Measurements from ENCODE around the gene SLC4A4.

DNA sequence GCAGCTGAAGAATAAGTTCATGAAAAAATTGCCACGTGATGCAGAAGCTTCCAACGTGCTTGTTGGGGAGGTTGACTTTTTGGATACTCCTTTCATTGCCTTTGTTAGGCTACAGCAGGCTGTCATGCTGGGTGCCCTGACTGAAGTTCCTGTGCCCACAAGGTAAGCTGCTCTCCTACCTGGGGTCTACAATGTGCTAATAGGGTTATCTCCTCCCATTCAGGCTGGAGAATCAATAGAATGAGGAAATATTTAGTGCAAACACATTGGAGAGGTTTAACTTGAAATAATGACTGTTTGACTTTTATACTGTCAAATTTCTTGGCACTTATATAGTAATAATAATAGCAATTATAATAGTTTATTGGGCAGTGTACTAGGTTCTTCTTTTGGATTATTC is 101.8 kb downstream of the SLC4A4 start:
- TF ChIP-seq, protein P1, sequence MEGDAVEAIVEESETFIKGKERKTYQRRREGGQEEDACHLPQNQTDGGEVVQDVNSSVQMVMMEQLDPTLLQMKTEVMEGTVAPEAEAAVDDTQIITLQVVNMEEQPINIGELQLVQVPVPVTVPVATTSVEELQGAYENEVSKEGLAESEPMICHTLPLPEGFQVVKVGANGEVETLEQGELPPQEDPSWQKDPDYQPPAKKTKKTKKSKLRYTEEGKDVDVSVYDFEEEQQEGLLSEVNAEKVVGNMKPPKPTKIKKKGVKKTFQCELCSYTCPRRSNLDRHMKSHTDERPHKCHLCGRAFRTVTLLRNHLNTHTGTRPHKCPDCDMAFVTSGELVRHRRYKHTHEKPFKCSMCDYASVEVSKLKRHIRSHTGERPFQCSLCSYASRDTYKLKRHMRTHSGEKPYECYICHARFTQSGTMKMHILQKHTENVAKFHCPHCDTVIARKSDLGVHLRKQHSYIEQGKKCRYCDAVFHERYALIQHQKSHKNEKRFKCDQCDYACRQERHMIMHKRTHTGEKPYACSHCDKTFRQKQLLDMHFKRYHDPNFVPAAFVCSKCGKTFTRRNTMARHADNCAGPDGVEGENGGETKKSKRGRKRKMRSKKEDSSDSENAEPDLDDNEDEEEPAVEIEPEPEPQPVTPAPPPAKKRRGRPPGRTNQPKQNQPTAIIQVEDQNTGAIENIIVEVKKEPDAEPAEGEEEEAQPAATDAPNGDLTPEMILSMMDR (IDR thresholded peaks at IDR 0.05): no peak
- TF ChIP-seq POLR2AphosphoS5 (IDR thresholded peaks at IDR 0.05): no peak

Data from suprapubic skin (tissue), 3 donors.